NB4 (cell line): Measurements from ENCODE around the gene ZNF77.

Source experiments
- TF ChIP-seq, protein P1 (sequence below): IDR thresholded peaks from one replicate; pipeline ENCODE4 v1.5.1; 2012; ENCODE audit warnings: low read depth, low read length
- TF ChIP-seq, protein P2 (sequence below): IDR thresholded peaks from 2 replicates; pipeline ENCODE4 v1.6.1; 2011; ENCODE audit warnings: low read depth, low read length

DNA sequence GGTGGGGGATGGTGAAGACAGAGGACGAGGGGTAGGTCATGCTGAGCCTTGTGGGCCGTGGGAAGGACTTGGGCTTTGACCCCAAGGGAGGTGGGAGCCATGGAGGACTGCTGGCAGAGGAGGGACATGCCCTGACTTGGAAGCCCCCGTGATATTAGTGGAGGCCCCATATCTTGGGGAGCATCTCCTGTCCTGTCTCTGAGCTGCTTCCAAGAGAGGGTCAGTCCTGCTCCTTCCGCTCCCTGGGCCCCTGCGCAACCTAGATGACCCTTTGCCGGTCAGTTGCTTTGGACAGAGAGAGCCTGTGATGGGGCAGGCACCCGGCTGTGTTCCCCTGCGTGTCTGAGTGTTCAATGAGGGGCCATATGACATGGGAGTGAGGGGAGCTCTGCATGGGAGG lies 37.8 kb upstream of the ZNF77 start:
- TF ChIP-seq, protein P1, sequence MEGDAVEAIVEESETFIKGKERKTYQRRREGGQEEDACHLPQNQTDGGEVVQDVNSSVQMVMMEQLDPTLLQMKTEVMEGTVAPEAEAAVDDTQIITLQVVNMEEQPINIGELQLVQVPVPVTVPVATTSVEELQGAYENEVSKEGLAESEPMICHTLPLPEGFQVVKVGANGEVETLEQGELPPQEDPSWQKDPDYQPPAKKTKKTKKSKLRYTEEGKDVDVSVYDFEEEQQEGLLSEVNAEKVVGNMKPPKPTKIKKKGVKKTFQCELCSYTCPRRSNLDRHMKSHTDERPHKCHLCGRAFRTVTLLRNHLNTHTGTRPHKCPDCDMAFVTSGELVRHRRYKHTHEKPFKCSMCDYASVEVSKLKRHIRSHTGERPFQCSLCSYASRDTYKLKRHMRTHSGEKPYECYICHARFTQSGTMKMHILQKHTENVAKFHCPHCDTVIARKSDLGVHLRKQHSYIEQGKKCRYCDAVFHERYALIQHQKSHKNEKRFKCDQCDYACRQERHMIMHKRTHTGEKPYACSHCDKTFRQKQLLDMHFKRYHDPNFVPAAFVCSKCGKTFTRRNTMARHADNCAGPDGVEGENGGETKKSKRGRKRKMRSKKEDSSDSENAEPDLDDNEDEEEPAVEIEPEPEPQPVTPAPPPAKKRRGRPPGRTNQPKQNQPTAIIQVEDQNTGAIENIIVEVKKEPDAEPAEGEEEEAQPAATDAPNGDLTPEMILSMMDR = no peak
- TF ChIP-seq, protein P2, sequence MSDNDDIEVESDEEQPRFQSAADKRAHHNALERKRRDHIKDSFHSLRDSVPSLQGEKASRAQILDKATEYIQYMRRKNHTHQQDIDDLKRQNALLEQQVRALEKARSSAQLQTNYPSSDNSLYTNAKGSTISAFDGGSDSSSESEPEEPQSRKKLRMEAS = no peak
